ENCODE results near the gene UBXN4.

- peak; percentile 94 to 98 for TF ChIP-seq POLR2A (IDR thresholded peaks at IDR 0.05)
- TF ChIP-seq, protein P1, sequence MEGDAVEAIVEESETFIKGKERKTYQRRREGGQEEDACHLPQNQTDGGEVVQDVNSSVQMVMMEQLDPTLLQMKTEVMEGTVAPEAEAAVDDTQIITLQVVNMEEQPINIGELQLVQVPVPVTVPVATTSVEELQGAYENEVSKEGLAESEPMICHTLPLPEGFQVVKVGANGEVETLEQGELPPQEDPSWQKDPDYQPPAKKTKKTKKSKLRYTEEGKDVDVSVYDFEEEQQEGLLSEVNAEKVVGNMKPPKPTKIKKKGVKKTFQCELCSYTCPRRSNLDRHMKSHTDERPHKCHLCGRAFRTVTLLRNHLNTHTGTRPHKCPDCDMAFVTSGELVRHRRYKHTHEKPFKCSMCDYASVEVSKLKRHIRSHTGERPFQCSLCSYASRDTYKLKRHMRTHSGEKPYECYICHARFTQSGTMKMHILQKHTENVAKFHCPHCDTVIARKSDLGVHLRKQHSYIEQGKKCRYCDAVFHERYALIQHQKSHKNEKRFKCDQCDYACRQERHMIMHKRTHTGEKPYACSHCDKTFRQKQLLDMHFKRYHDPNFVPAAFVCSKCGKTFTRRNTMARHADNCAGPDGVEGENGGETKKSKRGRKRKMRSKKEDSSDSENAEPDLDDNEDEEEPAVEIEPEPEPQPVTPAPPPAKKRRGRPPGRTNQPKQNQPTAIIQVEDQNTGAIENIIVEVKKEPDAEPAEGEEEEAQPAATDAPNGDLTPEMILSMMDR (IDR thresholded peaks at IDR 0.05): peak in 5 of 6 experiments; percentile 34 to 57 (median 47)
Observed at GRCh38 chr2:135741395-135742324, at the start of gene UBXN4.
